Mesothelial cell of epicardium (in vitro differentiated cells): ENCODE results near the gene AMBP. TPM values are rescaled to one million over a fixed set of nuclear protein-coding genes. Genes with fewer than 3 reads are reported as not detected.

Source experiments
- DNase-seq, 2 experiments: peaks; one replicate each; pipeline ENCODE4 v3.0.0; 2021; ENCODE audit warnings: low spot score in 2 of 2; ENCODE audit not compliant: unreplicated experiment in 2 of 2
- H3K27ac Mint-ChIP-seq: 2 replicates; pipeline ENCODE4 v1.8.0; 2021; ENCODE audit warnings: mixed read lengths
- H3K27me3 Mint-ChIP-seq: 2 replicates; pipeline ENCODE4 v1.8.0; 2021; ENCODE audit warnings: low read depth, mixed read lengths
- H3K36me3 Mint-ChIP-seq: 2 replicates; pipeline ENCODE4 v1.8.0; 2021; ENCODE audit warnings: mixed read lengths
- H3K4me1 Mint-ChIP-seq: 2 replicates; pipeline ENCODE4 v1.8.0; 2021; ENCODE audit warnings: mixed read lengths
- H3K4me3 Mint-ChIP-seq: 2 replicates; pipeline ENCODE4 v1.8.0; 2021; ENCODE audit warnings: mild to moderate bottlenecking, moderate library complexity, mixed read lengths
- H3K9me3 Mint-ChIP-seq: 2 replicates; pipeline ENCODE4 v1.8.0; 2021; ENCODE audit warnings: mixed read lengths
- CTCF ChIP-seq: fragments of 200-600 bp; sonication (generic); IDR thresholded peaks from one replicate; pipeline ENCODE4 v1.5.0; 2021; ENCODE audit warnings: antibody characterized with exemption; ENCODE audit not compliant: unreplicated experiment
- total RNA-seq: library from RNA; stranded (reverse); gene quantifications from 3 replicates; pipeline ENCODE4 v1.2.1, GENCODE V29; 2021

The AMBP gene
- total RNA-seq, 1 donor from 2014 or later: 0.22 TPM

- Mint-ChIP-seq H3K27ac (no peak overlapping the region), H3K9me3 (no peaks in the 10 kb centered on the region), H3K36me3 (peaks cover 45% of the 10 kb centered on the region), H3K4me3 (no peak overlapping the region), H3K4me1 (no peaks in the 10 kb centered on the region), H3K27me3 (no peaks in the 10 kb centered on the region)
- TF ChIP-seq CTCF: no peak
- no peak for DNase-seq
Observed at GRCh38 chr9:114053246-114054005, 24.7 kb downstream of the AMBP start.

GRCh38 chr9:114051706-114052105 lies 26.4 kb downstream of the AMBP start:
- Mint-ChIP-seq H3K9me3 (no peaks in the 10 kb centered on the region), H3K36me3 (peaks cover 48% of the 10 kb centered on the region), H3K27ac (no peak overlapping the region), H3K4me3 (no peak overlapping the region), H3K27me3 (no peaks in the 10 kb centered on the region), H3K4me1 (no peaks in the 10 kb centered on the region)
- DNase-seq: no peak
- TF ChIP-seq CTCF: no peak

- Mint-ChIP-seq H3K27me3 (no peaks in the 10 kb centered on the region), H3K36me3 (peaks cover 49% of the 10 kb centered on the region), H3K9me3 (no peaks in the 10 kb centered on the region), H3K27ac (no peak overlapping the region), H3K4me3 (no peak overlapping the region), H3K4me1 (no peaks in the 10 kb centered on the region)
- no peak for TF ChIP-seq CTCF
- DNase-seq: no peak
Observed at GRCh38 chr9:114051281-114051680, 26.8 kb downstream of the AMBP start.

- H3K9me3 Mint-ChIP-seq: peaks cover 3% of the 10 kb centered on the region
- peaks cover 49% of the 10 kb centered on the region for H3K36me3 Mint-ChIP-seq
- no peak overlapping the region for H3K27ac Mint-ChIP-seq
- DNase-seq: no peak
- TF ChIP-seq CTCF: no peak
- no peaks in the 10 kb centered on the region for H3K4me1 Mint-ChIP-seq
- no peaks in the 10 kb centered on the region for H3K27me3 Mint-ChIP-seq
- no peak overlapping the region for H3K4me3 Mint-ChIP-seq
Observed at GRCh38 chr9:114050646-114051045, 27.5 kb downstream of the AMBP start.

GRCh38 chr9:114050226-114050568 lies 27.9 kb downstream of the AMBP start:
- H3K27ac Mint-ChIP-seq: no peak overlapping the region
- TF ChIP-seq CTCF: no peak
- no peak for DNase-seq
- no peaks in the 10 kb centered on the region for H3K4me1 Mint-ChIP-seq
- H3K27me3 Mint-ChIP-seq: no peaks in the 10 kb centered on the region
- peaks cover 53% of the 10 kb centered on the region for H3K36me3 Mint-ChIP-seq
- H3K4me3 Mint-ChIP-seq: no peak overlapping the region
- peaks cover 8% of the 10 kb centered on the region for H3K9me3 Mint-ChIP-seq
